HG02623 (cell line): Measurements from ENCODE around the gene GPR39.

Experiments used
- ATAC-seq: cut with Tn5 transposase; IDR thresholded peaks from one replicate; pipeline ENCODE4 v1.9.1; 2021; ENCODE audit warnings: moderate library complexity; ENCODE audit not compliant: unreplicated experiment

Gene GPR39

DNA sequence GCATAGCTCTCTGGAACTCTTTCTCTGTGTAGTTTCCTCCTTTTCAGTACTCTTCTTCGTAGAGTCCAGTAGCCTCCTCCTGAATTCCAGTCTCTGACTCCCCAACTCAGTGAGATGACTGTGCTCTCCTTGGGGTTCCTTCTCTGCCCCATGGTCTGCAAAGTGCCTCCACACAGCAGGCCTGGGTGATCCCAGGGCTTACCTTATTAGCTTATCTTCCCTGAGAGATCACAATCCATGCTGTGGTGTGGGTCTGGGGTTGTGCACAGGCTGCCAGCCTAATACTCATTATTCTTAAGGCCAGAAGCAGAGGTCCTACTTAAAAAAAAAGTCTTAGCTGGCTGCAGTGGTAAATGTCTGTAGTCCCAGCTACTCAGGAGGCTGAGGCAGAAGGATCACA lies 4.6 kb upstream of the GPR39 start:
- ATAC-seq, result no peak

GRCh38 chr2:132414081-132414480 lies 2.5 kb upstream of the GPR39 start:
- no peak for ATAC-seq

- no peak for ATAC-seq
Observed at GRCh38 chr2:132415256-132415914, 1.2 kb upstream of the GPR39 start.

GRCh38 chr2:132415915-132416722 lies 486 bp upstream of the GPR39 start:
- ATAC-seq, result no peak

DNA sequence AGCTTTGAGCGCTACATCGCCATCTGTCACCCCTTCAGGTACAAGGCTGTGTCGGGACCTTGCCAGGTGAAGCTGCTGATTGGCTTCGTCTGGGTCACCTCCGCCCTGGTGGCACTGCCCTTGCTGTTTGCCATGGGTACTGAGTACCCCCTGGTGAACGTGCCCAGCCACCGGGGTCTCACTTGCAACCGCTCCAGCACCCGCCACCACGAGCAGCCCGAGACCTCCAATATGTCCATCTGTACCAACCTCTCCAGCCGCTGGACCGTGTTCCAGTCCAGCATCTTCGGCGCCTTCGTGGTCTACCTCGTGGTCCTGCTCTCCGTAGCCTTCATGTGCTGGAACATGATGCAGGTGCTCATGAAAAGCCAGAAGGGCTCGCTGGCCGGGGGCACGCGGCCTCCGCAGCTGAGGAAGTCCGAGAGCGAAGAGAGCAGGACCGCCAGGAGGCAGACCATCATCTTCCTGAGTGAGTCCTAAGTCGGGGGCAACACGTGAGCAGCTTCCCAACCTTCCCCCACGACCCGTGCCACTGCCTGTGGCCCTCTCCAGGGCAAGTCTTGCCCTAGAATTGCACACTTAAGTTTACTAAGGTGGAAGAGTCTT lies 928 bp downstream of the GPR39 start:
- ATAC-seq, result no peak

- ATAC-seq, result no peak
Observed at GRCh38 chr2:132419235-132419634, 2.6 kb downstream of the GPR39 start.

GRCh38 chr2:132419941-132420340 lies 3.3 kb downstream of the GPR39 start:
- no peak for ATAC-seq

DNA sequence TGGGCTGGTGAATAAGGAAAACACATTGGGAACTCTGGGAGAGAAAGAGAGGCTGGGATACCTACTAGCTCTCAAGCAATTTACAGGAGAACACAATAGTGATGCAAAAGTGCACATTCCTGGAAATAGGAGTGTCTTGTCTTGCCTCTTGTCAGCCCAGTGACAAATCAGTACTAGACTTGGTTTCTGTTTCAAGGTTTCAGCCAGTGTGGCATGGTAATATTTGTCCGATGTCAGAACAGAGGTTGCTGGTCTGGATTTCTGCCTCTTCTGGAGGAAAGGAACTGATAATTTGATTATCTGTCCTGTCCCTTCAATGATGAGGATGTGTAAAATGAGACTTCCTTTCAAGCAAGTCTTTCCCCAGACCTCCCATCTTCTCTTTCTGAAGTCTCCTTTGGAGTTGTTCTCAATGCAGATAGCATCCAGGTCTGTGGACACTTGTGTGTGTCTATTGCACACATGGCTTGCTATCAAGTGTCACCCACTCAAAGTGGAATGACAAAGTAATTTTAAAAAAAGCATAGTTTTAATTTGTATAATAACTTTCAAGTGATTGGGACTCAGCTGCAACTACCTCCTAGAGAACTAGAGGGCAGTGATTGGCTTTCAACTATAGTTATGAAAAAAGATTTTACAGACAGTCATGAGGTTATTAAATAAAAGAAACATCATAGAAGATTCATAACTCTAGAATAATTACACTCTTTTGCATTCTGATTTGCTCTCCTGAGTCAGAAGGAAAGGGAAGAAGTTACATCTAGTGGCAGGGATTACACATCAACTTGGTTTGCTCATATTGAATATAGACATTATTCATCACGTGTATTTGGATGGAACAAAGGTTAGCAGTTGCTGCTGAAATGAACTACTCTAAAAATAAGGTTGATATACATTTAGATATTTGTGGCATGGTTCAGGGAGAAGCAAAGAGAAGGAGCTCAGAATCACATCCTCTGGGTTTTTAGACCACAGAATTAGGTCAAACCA lies 4.5 kb downstream of the GPR39 start:
- ATAC-seq, result no peak

GRCh38 chr2:132422736-132423135 lies 6.1 kb downstream of the GPR39 start:
- ATAC-seq, result no peak

DNA sequence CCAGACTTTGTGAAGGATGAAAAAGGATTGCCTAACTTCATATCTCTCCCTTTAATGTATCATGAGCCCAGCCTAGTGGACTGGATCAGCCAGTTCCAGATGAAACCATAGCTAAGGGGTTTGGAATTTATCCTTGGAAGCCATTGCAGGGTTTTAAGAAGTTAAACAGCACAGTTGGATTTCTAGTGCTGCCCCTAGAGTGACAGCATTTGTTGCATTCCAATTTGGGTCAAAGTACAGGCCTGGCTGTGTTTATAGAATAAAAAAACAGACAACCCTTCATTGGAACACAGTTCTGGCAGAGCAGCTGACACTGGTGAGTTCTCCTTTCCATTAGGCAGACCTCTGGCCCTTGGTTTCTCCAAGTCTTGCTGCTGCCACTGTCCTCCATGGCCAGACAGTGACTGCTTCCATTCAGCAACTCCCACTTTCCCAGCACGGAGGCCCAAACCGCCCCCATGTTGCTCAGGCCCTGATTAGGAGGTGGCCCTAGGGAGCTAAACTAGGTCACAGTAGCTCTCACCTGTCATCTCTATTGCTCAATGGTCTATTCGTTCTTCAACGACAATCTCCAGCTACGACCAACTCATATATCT lies 8.0 kb downstream of the GPR39 start:
- ATAC-seq, result no peak

DNA sequence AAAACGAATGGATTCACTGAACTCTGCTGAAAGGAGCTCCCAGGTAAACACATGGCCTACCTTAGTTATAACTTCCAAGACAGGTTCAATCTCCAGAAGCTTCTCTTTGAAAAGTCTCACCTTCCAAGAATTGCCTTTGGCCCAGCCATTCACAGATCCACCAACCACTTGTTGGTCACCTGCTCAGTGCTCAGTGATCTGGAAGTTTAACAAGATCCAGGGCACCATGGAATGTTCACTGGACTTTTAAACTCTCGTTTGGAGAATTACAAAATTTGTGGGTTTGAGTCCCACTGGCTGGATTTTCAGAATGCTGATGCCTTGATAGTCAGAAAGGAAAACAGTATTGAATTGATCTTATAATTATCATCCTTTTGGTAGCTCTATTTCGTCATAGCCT lies 9.4 kb downstream of the GPR39 start:
- no peak for ATAC-seq

GRCh38 chr2:132426656-132427055 lies 10.1 kb downstream of the GPR39 start:
- no peak for ATAC-seq

- ATAC-seq, result no peak
Observed at GRCh38 chr2:132429351-132429750, 12.7 kb downstream of the GPR39 start.

GRCh38 chr2:132429941-132430573 lies 13.5 kb downstream of the GPR39 start:
- no peak for ATAC-seq

- no peak for ATAC-seq
Observed at GRCh38 chr2:132430895-132431294, 14.3 kb downstream of the GPR39 start.

DNA sequence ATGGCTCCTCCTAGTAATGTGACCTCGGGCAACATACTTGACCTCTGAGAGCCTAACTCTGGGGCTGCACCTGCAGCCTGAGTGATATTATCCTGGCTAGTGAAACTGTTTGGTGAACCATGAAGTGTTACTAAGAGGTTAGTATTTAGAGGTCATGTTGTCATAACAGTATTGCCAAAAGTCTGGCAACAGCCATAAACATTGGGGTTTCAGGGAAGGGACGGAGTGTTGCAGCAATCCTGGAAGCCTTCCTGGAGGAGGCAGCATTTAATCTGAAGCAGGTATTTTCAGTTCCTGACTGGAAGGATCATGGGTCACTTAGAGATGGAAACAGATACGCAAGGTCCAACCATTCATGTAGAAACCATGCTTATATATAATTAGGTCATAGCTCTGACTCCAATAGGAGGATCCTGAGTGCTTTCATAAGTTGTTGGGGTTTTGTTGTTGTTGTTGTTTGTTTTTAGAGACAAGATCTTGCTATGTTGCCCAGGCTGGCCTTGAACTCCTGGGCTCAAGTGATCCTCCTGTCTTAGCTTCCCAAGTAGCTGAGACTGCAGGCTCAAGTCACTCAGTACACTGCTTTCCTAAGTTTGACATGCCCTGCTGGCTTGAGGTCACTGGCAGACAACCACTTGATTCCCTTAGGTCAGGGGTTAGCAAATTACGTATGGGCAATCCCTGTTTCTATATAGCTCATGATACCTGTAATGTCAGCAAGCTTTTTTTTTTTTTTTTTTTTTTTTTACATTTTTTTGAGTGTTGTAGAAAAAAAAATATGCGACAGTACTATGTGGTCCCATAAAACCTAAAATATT lies 21.5 kb downstream of the GPR39 start:
- ATAC-seq, result no peak

DNA sequence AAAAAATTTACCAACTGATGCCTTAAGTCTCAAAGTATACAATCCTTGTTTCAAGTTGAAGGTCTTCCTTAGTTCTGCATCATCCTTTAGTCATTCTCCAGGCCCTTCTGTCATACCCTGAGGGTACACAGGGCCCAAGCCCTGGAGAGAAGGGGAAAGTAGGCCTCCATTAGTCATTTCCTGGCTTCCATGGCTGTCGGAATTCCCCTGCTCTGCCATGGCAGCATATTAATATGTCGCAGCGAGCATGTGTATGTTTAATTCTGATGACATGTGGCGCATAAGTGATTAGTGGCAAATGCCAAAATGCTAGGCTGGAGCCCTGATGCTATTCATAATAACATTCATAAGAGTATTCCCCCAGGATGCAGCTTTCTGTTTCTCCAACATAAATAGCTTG lies 22.1 kb downstream of the GPR39 start:
- ATAC-seq, result no peak

DNA sequence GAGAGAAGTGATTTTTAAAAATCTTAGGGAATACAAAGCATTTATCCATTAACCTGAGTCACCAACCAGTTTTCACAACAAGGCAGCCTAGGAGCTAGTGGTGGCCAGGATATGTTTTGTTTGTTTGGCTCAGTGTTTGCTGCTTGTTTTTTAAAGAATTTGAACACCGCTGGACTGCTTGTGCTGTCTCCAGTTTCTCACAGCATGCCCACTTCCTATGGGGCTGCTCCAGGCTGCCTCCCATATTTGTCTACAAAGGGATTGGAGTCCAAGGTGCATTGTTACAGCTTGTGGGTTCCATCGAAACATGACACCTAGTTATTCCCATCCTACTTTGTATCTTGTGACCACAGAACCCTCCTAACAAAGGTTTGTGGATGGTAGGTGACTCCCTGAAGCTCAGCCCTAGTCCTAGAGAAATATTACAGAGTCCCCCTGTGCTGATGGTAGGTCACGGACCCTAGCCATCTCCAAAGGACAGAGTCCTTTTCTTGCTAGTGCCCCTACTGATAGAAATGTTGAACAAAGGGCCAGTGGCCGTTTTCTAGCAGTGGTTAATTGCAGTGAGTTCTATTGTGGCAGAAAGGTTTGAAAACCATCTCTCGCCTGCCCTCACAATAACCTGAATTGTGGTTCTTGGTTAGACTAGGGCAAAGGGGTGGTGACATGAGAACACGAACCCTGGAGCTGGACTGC lies 23.2 kb downstream of the GPR39 start:
- ATAC-seq, result no peak

- ATAC-seq, result no peak
Observed at GRCh38 chr2:132441051-132441450, 24.4 kb downstream of the GPR39 start.
